Central memory CD8-positive, alpha-beta T cell (primary cell): ENCODE data around the gene FHIT.

ENCODE experiments used
- ATAC-seq: fragments of 150-1000 bp; cut with Tn5 transposase; replicated peaks from 2 replicates; pipeline ENCODE4 v1.10.0; 2022; ENCODE audit warnings: mild to moderate bottlenecking, moderate FRiP score, moderate number of reproducible peaks; ENCODE audit not compliant: poor library complexity, severe bottlenecking; ENCODE audit errors: extremely low read depth
- DNase-seq, 2 donors: peaks; one replicate each; pipeline ENCODE4 v3.0.0; 2021; ENCODE audit warnings: low spot score in 2 of 2
- H3K27ac Mint-ChIP-seq: one replicate; pipeline ENCODE4 v1.8.0; 2022; ENCODE audit warnings: low read depth, mild to moderate bottlenecking, moderate library complexity, mixed read lengths
- H3K27me3 Mint-ChIP-seq: one replicate; pipeline ENCODE4 v1.8.0; 2022; ENCODE audit warnings: mixed read lengths
- H3K36me3 Mint-ChIP-seq: one replicate; pipeline ENCODE4 v1.8.0; 2022; ENCODE audit warnings: mild to moderate bottlenecking, moderate library complexity, mixed read lengths; ENCODE audit not compliant: insufficient read depth
- H3K4me1 Mint-ChIP-seq: one replicate; pipeline ENCODE4 v1.8.0; 2022; ENCODE audit warnings: mixed read lengths
- H3K4me3 Mint-ChIP-seq: one replicate; pipeline ENCODE4 v1.8.0; 2022; ENCODE audit warnings: mild to moderate bottlenecking, moderate library complexity, mixed read lengths
- H3K9me3 Mint-ChIP-seq: one replicate; pipeline ENCODE4 v1.8.0; 2022; ENCODE audit warnings: mixed read lengths

FHIT gene

GRCh38 chr3:60158035-60158434, 1093.2 kb downstream of the FHIT start:
- Mint-ChIP-seq H3K27ac (no peak overlapping the region), H3K4me1 (peaks cover 17% of the 10 kb centered on the region), H3K4me3 (no peak overlapping the region), H3K27me3 (no peaks in the 10 kb centered on the region), H3K9me3 (no peaks in the 10 kb centered on the region), H3K36me3 (peaks cover 1% of the 10 kb centered on the region)
- ATAC-seq = no peak
- DNase-seq = no peak

- Mint-ChIP-seq H3K4me1 (no peaks in the 10 kb centered on the region), H3K27me3 (no peaks in the 10 kb centered on the region), H3K4me3 (no peak overlapping the region), H3K27ac (no peak overlapping the region), H3K36me3 (peaks cover 1% of the 10 kb centered on the region), H3K9me3 (no peaks in the 10 kb centered on the region)
- no peak for DNase-seq
- ATAC-seq = no peak
Observed at GRCh38 chr3:60154011-60154410, 1097.2 kb downstream of the FHIT start.

- no peak overlapping the region for H3K27ac Mint-ChIP-seq
- ATAC-seq = no peak
Observed at GRCh38 chr3:60153221-60153999, 1097.8 kb downstream of the FHIT start.

GRCh38 chr3:60149501-60149900, 1101.8 kb downstream of the FHIT start:
- Mint-ChIP-seq H3K27me3 (no peaks in the 10 kb centered on the region), H3K9me3 (no peaks in the 10 kb centered on the region), H3K36me3 (peaks cover under 1% of the 10 kb centered on the region), H3K4me3 (no peak overlapping the region), H3K4me1 (no peaks in the 10 kb centered on the region), H3K27ac (no peak overlapping the region)
- ATAC-seq (no peak), DNase-seq (no peak)

More at GRCh38 chr3:60153221-60153999, 1097.8 kb downstream of the FHIT start:
- H3K9me3 Mint-ChIP-seq = no peaks in the 10 kb centered on the region
- H3K4me1 Mint-ChIP-seq = no peaks in the 10 kb centered on the region
- peaks cover 1% of the 10 kb centered on the region for H3K36me3 Mint-ChIP-seq
- DNase-seq = no peak
- H3K4me3 Mint-ChIP-seq = no peak overlapping the region
- no peaks in the 10 kb centered on the region for H3K27me3 Mint-ChIP-seq

- ATAC-seq = no peak
Observed at GRCh38 chr3:60147249-60147950, 1103.9 kb downstream of the FHIT start.

GRCh38 chr3:60146121-60146520, 1105.1 kb downstream of the FHIT start:
- ATAC-seq (no peak), DNase-seq (no peak)
- no peak overlapping the region for H3K4me3 Mint-ChIP-seq
- H3K9me3 Mint-ChIP-seq = no peaks in the 10 kb centered on the region
- H3K4me1 Mint-ChIP-seq = no peaks in the 10 kb centered on the region
- H3K27me3 Mint-ChIP-seq = no peaks in the 10 kb centered on the region
- H3K36me3 Mint-ChIP-seq = no peaks in the 10 kb centered on the region
- H3K27ac Mint-ChIP-seq = no peak overlapping the region

More at GRCh38 chr3:60147249-60147950, 1103.9 kb downstream of the FHIT start:
- H3K27me3 Mint-ChIP-seq = no peaks in the 10 kb centered on the region
- H3K36me3 Mint-ChIP-seq = no peaks in the 10 kb centered on the region
- no peaks in the 10 kb centered on the region for H3K4me1 Mint-ChIP-seq
- no peaks in the 10 kb centered on the region for H3K9me3 Mint-ChIP-seq
- no peak for DNase-seq
- H3K4me3 Mint-ChIP-seq = no peak overlapping the region
- no peak overlapping the region for H3K27ac Mint-ChIP-seq

- DNase-seq (no peak), ATAC-seq (no peak)
- Mint-ChIP-seq H3K4me1 (no peaks in the 10 kb centered on the region), H3K9me3 (no peaks in the 10 kb centered on the region), H3K36me3 (no peaks in the 10 kb centered on the region), H3K4me3 (no peak overlapping the region), H3K27ac (no peak overlapping the region), H3K27me3 (no peaks in the 10 kb centered on the region)
Observed at GRCh38 chr3:60144071-60144470, 1107.2 kb downstream of the FHIT start.

GRCh38 chr3:60142009-60142408, 1109.2 kb downstream of the FHIT start:
- ATAC-seq (no peak), DNase-seq (no peak)
- Mint-ChIP-seq H3K36me3 (no peaks in the 10 kb centered on the region), H3K4me1 (no peaks in the 10 kb centered on the region), H3K4me3 (no peak overlapping the region), H3K27me3 (no peaks in the 10 kb centered on the region), H3K9me3 (no peaks in the 10 kb centered on the region), H3K27ac (no peak overlapping the region)

GRCh38 chr3:60140160-60140559, 1111.1 kb downstream of the FHIT start:
- DNase-seq (no peak), ATAC-seq (no peak)
- no peak overlapping the region for H3K27ac Mint-ChIP-seq
- no peaks in the 10 kb centered on the region for H3K36me3 Mint-ChIP-seq
- H3K4me3 Mint-ChIP-seq = no peak overlapping the region
- H3K4me1 Mint-ChIP-seq = no peaks in the 10 kb centered on the region
- H3K9me3 Mint-ChIP-seq = no peaks in the 10 kb centered on the region
- H3K27me3 Mint-ChIP-seq = no peaks in the 10 kb centered on the region

GRCh38 chr3:60136601-60137000, 1114.7 kb downstream of the FHIT start:
- no peak for DNase-seq
- ATAC-seq = no peak
- no peak overlapping the region for H3K4me3 Mint-ChIP-seq
- no peaks in the 10 kb centered on the region for H3K4me1 Mint-ChIP-seq
- no peaks in the 10 kb centered on the region for H3K27me3 Mint-ChIP-seq
- H3K36me3 Mint-ChIP-seq = no peaks in the 10 kb centered on the region
- no peaks in the 10 kb centered on the region for H3K9me3 Mint-ChIP-seq
- H3K27ac Mint-ChIP-seq = no peak overlapping the region

GRCh38 chr3:60135474-60135873, 1115.8 kb downstream of the FHIT start:
- H3K4me3 Mint-ChIP-seq = no peak overlapping the region
- H3K9me3 Mint-ChIP-seq = no peaks in the 10 kb centered on the region
- ATAC-seq (no peak), DNase-seq (no peak)
- no peaks in the 10 kb centered on the region for H3K27me3 Mint-ChIP-seq
- H3K4me1 Mint-ChIP-seq = no peaks in the 10 kb centered on the region
- H3K27ac Mint-ChIP-seq = no peak overlapping the region
- H3K36me3 Mint-ChIP-seq = no peaks in the 10 kb centered on the region

GRCh38 chr3:60133269-60134162, 1117.7 kb downstream of the FHIT start:
- Mint-ChIP-seq H3K36me3 (no peaks in the 10 kb centered on the region), H3K27me3 (no peaks in the 10 kb centered on the region), H3K27ac (no peak overlapping the region), H3K4me1 (no peaks in the 10 kb centered on the region), H3K4me3 (no peak overlapping the region), H3K9me3 (no peaks in the 10 kb centered on the region)
- no peak for DNase-seq
- no peak for ATAC-seq
